HEK293 (cell line): ENCODE data around the gene ESPL1.

Source experiments
- ATF2 ChIP-seq: fragments of 450-650 bp; formaldehyde crosslinking; IDR thresholded peaks from 2 replicates; pipeline ENCODE4 v1.5.1; 2016; ENCODE audit warnings: missing biosample characterization, missing genetic modification characterization, low read depth
- GLI2 ChIP-seq: fragments of 450-650 bp; formaldehyde crosslinking; IDR thresholded peaks from 2 replicates; pipeline ENCODE4; 2017; ENCODE audit warnings: missing biosample characterization, missing genetic modification characterization, low read depth, borderline replicate concordance
- GLIS1 ChIP-seq: fragments of 450-650 bp; formaldehyde crosslinking; IDR thresholded peaks from 2 replicates; pipeline ENCODE4 v1.5.1; 2016; ENCODE audit warnings: missing biosample characterization, missing genetic modification characterization
- HOXD13 ChIP-seq: sonication (generic); formaldehyde crosslinking; IDR thresholded peaks from 2 replicates; pipeline ENCODE4 v1.8.0; 2022; ENCODE audit warnings: missing genetic modification reagents, borderline replicate concordance
- MYNN ChIP-seq: fragments of 450-650 bp; formaldehyde crosslinking; IDR thresholded peaks from 2 replicates; pipeline ENCODE4 v1.5.1; 2016; ENCODE audit warnings: missing biosample characterization, missing genetic modification characterization, borderline replicate concordance
- PRDM4 ChIP-seq: fragments of 450-650 bp; formaldehyde crosslinking; IDR thresholded peaks from 2 replicates; pipeline ENCODE4 v1.5.1; 2017; ENCODE audit warnings: missing biosample characterization, missing genetic modification characterization
- SALL2 ChIP-seq: fragments of 450-650 bp; formaldehyde crosslinking; IDR thresholded peaks from 2 replicates; pipeline ENCODE4 v1.5.0; 2017; ENCODE audit warnings: missing biosample characterization, mild to moderate bottlenecking, missing genetic modification characterization, borderline replicate concordance
- SETDB1 ChIP-seq: IDR thresholded peaks from one replicate; pipeline ENCODE4 v1.6.1; 2017; ENCODE audit warnings: mild to moderate bottlenecking, low read length, moderate library complexity, mixed read lengths; ENCODE audit not compliant: insufficient read length
- SP3 ChIP-seq: fragments of 450-650 bp; formaldehyde crosslinking; IDR thresholded peaks from 2 replicates; pipeline ENCODE4 v1.5.1; 2016; ENCODE audit warnings: missing biosample characterization, missing genetic modification characterization
- SP7 ChIP-seq: fragments of 450-650 bp; formaldehyde crosslinking; IDR thresholded peaks from 2 replicates; pipeline ENCODE4 v1.5.1; 2016; ENCODE audit warnings: missing biosample characterization, missing genetic modification characterization
- ZBTB20 ChIP-seq: fragments of 450-650 bp; formaldehyde crosslinking; IDR thresholded peaks from 2 replicates; pipeline ENCODE4 v1.5.1; 2016; ENCODE audit warnings: missing biosample characterization, missing genetic modification characterization
- ZFHX2 ChIP-seq: fragments of 450-650 bp; formaldehyde crosslinking; conservative IDR thresholded peaks from 2 replicates; pipeline ENCODE4 v1.5.1; 2016; ENCODE audit warnings: missing biosample characterization, missing genetic modification characterization
- ZFP37 ChIP-seq: fragments of 450-650 bp; formaldehyde crosslinking; IDR thresholded peaks from 2 replicates; pipeline ENCODE4 v1.5.1; 2016; ENCODE audit warnings: missing biosample characterization, missing genetic modification characterization
- ZNF148 ChIP-seq: fragments of 450-650 bp; formaldehyde crosslinking; IDR thresholded peaks from 2 replicates; pipeline ENCODE4 v1.5.0; 2017; ENCODE audit warnings: missing biosample characterization, missing genetic modification characterization, borderline replicate concordance
- ZNF16 ChIP-seq: fragments of 450-650 bp; formaldehyde crosslinking; IDR thresholded peaks from 2 replicates; pipeline ENCODE4 v1.5.1; 2016; ENCODE audit warnings: low read depth, missing biosample characterization, missing genetic modification characterization
- ZNF184 ChIP-seq: fragments of 450-650 bp; IDR thresholded peaks from 2 replicates; pipeline ENCODE4 v1.5.1; 2018; ENCODE audit warnings: missing biosample characterization, mild to moderate bottlenecking, missing genetic modification characterization
- ZNF19 ChIP-seq: fragments of 450-650 bp; formaldehyde crosslinking; IDR thresholded peaks from 2 replicates; pipeline ENCODE4; 2016; ENCODE audit warnings: missing biosample characterization, missing genetic modification characterization, low read depth
- ZNF335 ChIP-seq: fragments of 450-650 bp; formaldehyde crosslinking; conservative IDR thresholded peaks from 2 replicates; pipeline ENCODE4 v1.5.1; 2016; ENCODE audit warnings: missing biosample characterization, missing genetic modification characterization
- ZNF350 ChIP-seq: fragments of 450-650 bp; formaldehyde crosslinking; IDR thresholded peaks from 2 replicates; pipeline ENCODE4 v1.5.0; 2017; ENCODE audit warnings: missing biosample characterization, mild to moderate bottlenecking, missing genetic modification characterization
- ZNF354C ChIP-seq: fragments of 450-650 bp; formaldehyde crosslinking; IDR thresholded peaks from 2 replicates; pipeline ENCODE4 v1.5.1; 2016; ENCODE audit warnings: missing biosample characterization, missing genetic modification characterization, low read depth, borderline replicate concordance
- ZNF362 ChIP-seq: fragments of 450-650 bp; formaldehyde crosslinking; IDR thresholded peaks from 2 replicates; pipeline ENCODE4 v1.5.1; 2016; ENCODE audit warnings: missing biosample characterization, missing genetic modification characterization
- ZNF449 ChIP-seq: fragments of 450-650 bp; formaldehyde crosslinking; IDR thresholded peaks from 2 replicates; pipeline ENCODE4 v1.5.1; 2017; ENCODE audit warnings: missing biosample characterization, mild to moderate bottlenecking, missing genetic modification characterization, moderate library complexity
- ZNF501 ChIP-seq: fragments of 450-650 bp; formaldehyde crosslinking; IDR thresholded peaks from 2 replicates; pipeline ENCODE4 v1.5.1; 2016; ENCODE audit warnings: missing biosample characterization, missing genetic modification characterization
- ZNF529 ChIP-seq: fragments of 450-650 bp; formaldehyde crosslinking; IDR thresholded peaks from 2 replicates; pipeline ENCODE4 v1.5.1; 2017; ENCODE audit warnings: missing genetic modification characterization, missing biosample characterization; ENCODE audit not compliant: insufficient replicate concordance
- ZNF571 ChIP-seq: fragments of 450-650 bp; formaldehyde crosslinking; IDR thresholded peaks from 2 replicates; pipeline ENCODE4 v1.5.0; 2017; ENCODE audit warnings: missing biosample characterization, missing genetic modification characterization
- ZNF670 ChIP-seq: fragments of 450-650 bp; formaldehyde crosslinking; IDR thresholded peaks from 2 replicates; pipeline ENCODE4 v1.5.1; 2016; ENCODE audit warnings: missing biosample characterization, missing genetic modification characterization, low read depth
- ZNF692 ChIP-seq: fragments of 450-650 bp; formaldehyde crosslinking; IDR thresholded peaks from 2 replicates; pipeline ENCODE4 v1.5.1; 2016; ENCODE audit warnings: missing biosample characterization, missing genetic modification characterization
- ZNF701 ChIP-seq: fragments of 450-650 bp; formaldehyde crosslinking; IDR thresholded peaks from 2 replicates; pipeline ENCODE4 v1.5.1; 2016; ENCODE audit warnings: missing biosample characterization, missing genetic modification characterization
- ZNF776 ChIP-seq: fragments of 450-650 bp; formaldehyde crosslinking; IDR thresholded peaks from 2 replicates; pipeline ENCODE4 v1.5.0; 2017; ENCODE audit warnings: missing biosample characterization, missing genetic modification characterization, borderline replicate concordance

The ESPL1 gene

GRCh38 chr12:53267999-53268629, at the start of gene ESPL1 (continued):
- TF ChIP-seq ZNF362 (no peak), GLI2 (tag by site-specific recombination) (no peak), GLIS1 (tag by site-specific recombination) (peak; percentile 96), ZNF692 (tag by site-specific recombination) (peak; percentile 50; the same call in 1 of the 2 replicates), ZNF16 (tag by site-specific recombination) (no peak), PRDM4 (tag by site-specific recombination) (peak; percentile 32), ZNF354C (tag by site-specific recombination) (no peak), ZNF571 (tag by site-specific recombination) (no peak), ZNF350 (no peak), SP7 (tag by site-specific recombination) (peak; percentile 80), MYNN (no peak), ZNF776 (no peak), ZNF148 (tag by site-specific recombination) (no peak), SALL2 (tag by site-specific recombination) (no peak), ATF2 (tag by site-specific recombination) (no peak), SP3 (peak; percentile 91), ZNF184 (tag by site-specific recombination) (no peak), HOXD13 (CRISPR knock-in tag) (no peak), ZNF19 (no peak), SETDB1 (no peak), ZNF670 (tag by site-specific recombination) (no peak), ZNF449 (tag by site-specific recombination) (no peak), ZNF501 (tag by site-specific recombination) (peak; percentile 95; the same call in 1 of the 2 replicates), ZBTB20 (tag by site-specific recombination) (peak; percentile 82; the same call in 1 of the 2 replicates), ZFHX2 (tag by site-specific recombination) (peak; percentile 93), ZNF701 (tag by site-specific recombination) (no peak), ZNF529 (tag by site-specific recombination) (no peak), ZNF335 (tag by site-specific recombination) (peak; percentile 97), ZFP37 (tag by site-specific recombination) (peak; percentile 65; the same call in 1 of the 2 replicates)
